A549 (cell line): Measurements from ENCODE around the gene MFSD2A. TPM values are rescaled to one million over a fixed set of nuclear protein-coding genes. Genes with fewer than 3 reads are reported as not detected.
"Not testable (repeated sequence)": the region's sequence is repeated elsewhere in the genome, so short reads cannot be mapped to it uniquely, and the experiment has no call there.

Source experiments
- ATAC-seq, 2 experiments: fragments of 200-7000 bp in 1 of 2; fragments of >200 bp in 1 of 2; cut with Nextera tagmentation in 1 of 2; cut with Tn5 transposase in 1 of 2; 3 replicates each; pipeline versions ENCODE4 v1.8.0 to v1.9.1; 2018 to 2020; ENCODE audit warnings: mild to moderate bottlenecking in 1 of 2, moderate library complexity in 1 of 2
- CTCF ChIA-PET: fragments of 300-600 bp; sonication (Branson Sonifier 250); formaldehyde crosslinking; extraction: SDS; loops from one replicate; lab custom pipeline; 2021; ENCODE audit warnings: antibody characterized with exemption, inconsistent platforms; lab: Yijun Ruan, JAX
- POLR2A ChIA-PET: fragments of 350-600 bp; formaldehyde crosslinking; extraction: SDS; loops from one replicate; lab custom pipeline; 2021; ENCODE audit warnings: antibody characterized with exemption, inconsistent platforms; lab: Yijun Ruan, JAX
- DNase-seq, 2 experiments: peaks; one replicate each; pipeline versions ENCODE4 v3.0.0 to v3.0.0-alpha.2; 2011 to 2016; ENCODE audit warnings: low read depth in 1 of 2, low spot score in 1 of 2
- FAIRE-seq: peaks from 2 replicates; lab custom pipeline; 2011; peaks lifted over from hg19 to GRCh38; lab: Jason Lieb, UNC
- H3K27ac ChIP-seq, 2 experiments: fragments of >200 bp; sonication (Bioruptor Twin); formaldehyde crosslinking; 3 replicates each; pipeline ENCODE4 v1.5.1; 2016 to 2017
- H3K4me1 ChIP-seq: fragments of >200 bp; sonication (Bioruptor Twin); formaldehyde crosslinking; 3 replicates; pipeline ENCODE4 v1.6.1; 2016
- H3K4me2 ChIP-seq: fragments of >200 bp; sonication (Bioruptor Twin); formaldehyde crosslinking; 3 replicates; pipeline ENCODE4 v1.6.1; 2016
- H3K4me3 ChIP-seq: fragments of >200 bp; sonication (Bioruptor Twin); formaldehyde crosslinking; 3 replicates; pipeline ENCODE4 v1.5.1; 2016
- H3K9me3 ChIP-seq: fragments of >200 bp; sonication (Bioruptor Twin); formaldehyde crosslinking; 3 replicates; pipeline ENCODE4 v1.6.1; 2016
- CEBPB ChIP-seq, 2 experiments: fragments of >200 bp in 1 of 2; sonication (Bioruptor Twin) in 1 of 2; formaldehyde crosslinking in 1 of 2; IDR thresholded peaks; 2 replicates each; pipeline ENCODE4 v1.6.1; 2012 to 2016
- CHD2 ChIP-seq: fragments of 150-350 bp; IDR thresholded peaks from 2 replicates; pipeline ENCODE4 v1.6.1; 2014; ENCODE audit warnings: low read length; ENCODE audit not compliant: partially characterized antibody
- EHF ChIP-seq: fragments of 250-450 bp; sonication (Bioruptor Pico); IDR thresholded peaks from 2 replicates; pipeline ENCODE4 v1.5.0; 2020; ENCODE audit warnings: mild to moderate bottlenecking
- ESRRA ChIP-seq: fragments of 150-350 bp; IDR thresholded peaks from 2 replicates; pipeline ENCODE4 v1.6.1; 2014; ENCODE audit warnings: mild to moderate bottlenecking, low read length, borderline replicate concordance
- FOSB ChIP-seq: fragments of 250-450 bp; sonication (Bioruptor Pico); IDR thresholded peaks from 2 replicates; pipeline ENCODE4 v1.5.0; 2020; ENCODE audit warnings: mild to moderate bottlenecking, moderate library complexity
- GATA3 ChIP-seq: IDR thresholded peaks from 2 replicates; pipeline ENCODE4 v1.6.1; 2012; ENCODE audit warnings: borderline replicate concordance
- HDAC2 ChIP-seq: fragments of 200-600 bp; sonication (generic); IDR thresholded peaks from 2 replicates; pipeline ENCODE4 v1.6.1; 2016
- HOXA7 ChIP-seq: fragments of 250-450 bp; sonication (Bioruptor Pico); IDR thresholded peaks from 2 replicates; pipeline ENCODE4 v1.5.0; 2020; ENCODE audit warnings: mild to moderate bottlenecking, moderate library complexity
- HOXB13 ChIP-seq: fragments of 250-450 bp; sonication (Bioruptor Pico); IDR thresholded peaks from 2 replicates; pipeline ENCODE4 v1.5.0; 2020; ENCODE audit warnings: low read depth, mild to moderate bottlenecking, moderate library complexity
- HOXB5 ChIP-seq: fragments of 250-450 bp; sonication (Bioruptor Pico); IDR thresholded peaks from 2 replicates; pipeline ENCODE4 v1.5.0; 2020; ENCODE audit warnings: mild to moderate bottlenecking, moderate library complexity
- JUN ChIP-seq, 2 experiments: fragments of >200 bp; sonication (Bioruptor Twin); formaldehyde crosslinking; IDR thresholded peaks; 2 replicates in 1 of 2; 3 replicates in 1 of 2; pipeline ENCODE4 v1.6.1; 2016 to 2017
- JUNB ChIP-seq: fragments of >200 bp; sonication (Bioruptor Twin); formaldehyde crosslinking; IDR thresholded peaks from 2 replicates; pipeline ENCODE4 v1.6.1; 2016
- KDM5A ChIP-seq: fragments of 200-600 bp; sonication (generic); IDR thresholded peaks from 2 replicates; pipeline ENCODE4 v1.6.1; 2016; ENCODE audit warnings: antibody characterized with exemption, mild to moderate bottlenecking
- MAFK ChIP-seq: fragments of 450-650 bp; IDR thresholded peaks from 2 replicates; pipeline ENCODE4 v1.6.1; 2014; ENCODE audit not compliant: partially characterized antibody
- NFE2L2 ChIP-seq: fragments of 150-350 bp; conservative IDR thresholded peaks from 2 replicates; pipeline ENCODE4 v1.6.1; 2014; ENCODE audit warnings: low read length
- NPAS2 ChIP-seq: fragments of 250-450 bp; sonication (Bioruptor Pico); IDR thresholded peaks from 2 replicates; pipeline ENCODE4 v1.8.0; 2022; ENCODE audit warnings: mild to moderate bottlenecking, moderate library complexity, borderline replicate concordance
- PHF8 ChIP-seq: fragments of 200-600 bp; sonication (generic); IDR thresholded peaks from 2 replicates; pipeline ENCODE4 v1.6.1; 2016; ENCODE audit warnings: low read depth, mild to moderate bottlenecking, antibody characterized with exemption, moderate library complexity, borderline replicate concordance
- POLR2A ChIP-seq: IDR thresholded peaks from 2 replicates; pipeline ENCODE4 v1.6.1; 2012; ENCODE audit warnings: mild to moderate bottlenecking, low read length
- RARB ChIP-seq: fragments of 250-450 bp; sonication (Bioruptor Pico); IDR thresholded peaks from 2 replicates; pipeline ENCODE4 v1.8.0; 2021; ENCODE audit warnings: mild to moderate bottlenecking, moderate library complexity
- RFX5 ChIP-seq: fragments of 450-650 bp; IDR thresholded peaks from 2 replicates; pipeline ENCODE4 v1.7.1; 2014; ENCODE audit warnings: antibody characterized with exemption, mild to moderate bottlenecking, moderate library complexity
- RNF2 ChIP-seq: fragments of 200-600 bp; sonication (generic); IDR thresholded peaks from 2 replicates; pipeline ENCODE4 v1.6.1; 2016; ENCODE audit warnings: low read depth, mild to moderate bottlenecking, antibody characterized with exemption, moderate library complexity, borderline replicate concordance
- SREBF2 ChIP-seq: fragments of 450-650 bp; IDR thresholded peaks from 2 replicates; pipeline ENCODE4 v1.6.1; 2014; ENCODE audit warnings: mild to moderate bottlenecking, moderate library complexity
- ZC3H11A ChIP-seq: fragments of 450-650 bp; IDR thresholded peaks from 2 replicates; pipeline ENCODE4 v1.6.1; 2014; ENCODE audit warnings: antibody characterized with exemption, mild to moderate bottlenecking
- WGBS: methylation state at CpG from one replicate; pipeline ENCODE4 v1.1.6; 2017; ENCODE audit errors: missing lambda C conversion rate; 5-methylcytosine and 5-hydroxymethylcytosine counted together
- polyA plus RNA-seq, 4 experiments: library from polyadenylated mRNA; depleted of rRNA in 3 of 4; stranded (reverse); fragments of >200 nt; fragmentation: RNase III in 1 of 4; extraction: RNeasy Plus Mini Kit Qiagen cat#74134 plus additional on column Dnase treatment in 1 of 4; gene quantifications; 2 replicates in 3 of 4; 3 replicates in 1 of 4; pipeline ENCODE4 v1.2.3, GENCODE V29; 2011 to 2017
- TF ChIP-seq, protein P1 (sequence below): IDR thresholded peaks from 2 replicates; pipeline ENCODE4 v1.6.1; 2012
- TF ChIP-seq, protein P2 (sequence below): fragments of 450-650 bp; IDR thresholded peaks from 2 replicates; pipeline ENCODE4 v1.6.1; 2014; ENCODE audit warnings: antibody characterized with exemption
- TF ChIP-seq, protein P3 (sequence below): IDR thresholded peaks from 2 replicates; pipeline ENCODE4 v1.6.1; 2012; ENCODE audit warnings: low read depth, borderline replicate concordance
- TF ChIP-seq, protein P4 (sequence below): fragments of 250-450 bp; sonication (Bioruptor Pico); IDR thresholded peaks from 2 replicates; pipeline ENCODE4 v1.5.0; 2021; ENCODE audit warnings: mild to moderate bottlenecking, moderate library complexity, borderline replicate concordance

MFSD2A gene
- polyA plus RNA-seq, 2 of the 4 experiments (the other 2 are of a cell fraction): 3.0 to 3.1 TPM

DNA sequence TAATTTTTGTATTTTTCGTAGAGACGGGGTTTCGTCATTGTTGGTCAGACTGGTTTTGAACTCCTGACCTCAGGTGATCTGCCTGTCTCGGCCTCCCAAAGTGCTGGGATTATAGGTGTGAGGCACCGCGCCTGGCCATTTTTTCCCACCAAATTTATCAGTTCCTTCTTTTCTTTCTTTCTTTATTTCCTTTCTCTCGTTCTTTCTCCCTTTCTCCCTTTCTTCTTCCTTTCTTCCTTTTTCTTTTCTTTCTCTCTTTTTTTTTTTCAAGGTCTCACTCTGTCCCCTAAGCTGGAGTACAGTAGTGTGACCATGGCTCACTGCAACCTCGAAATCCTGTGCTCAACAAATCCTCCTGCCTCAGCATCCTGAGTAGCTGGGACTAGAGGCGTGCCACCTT lies 26.4 kb downstream of the MFSD2A start:
- no peak for FAIRE-seq
- Histone ChIP-seq H3K9me3 (no peaks in the 10 kb centered on the region), H3K4me2 (no peak overlapping the region), H3K4me3 (no peak overlapping the region), H3K4me1 (peaks cover 5% of the 10 kb centered on the region; the same call in 1 of the 3 replicates), H3K27ac (no peak overlapping the region)
- CTCF ChIA-PET: interaction anchor here (0.6 to 2.7 kb wide), 6 partner anchors 8 to 79 kb away, joined by 3 to 13 read pairs (median 4); no protein-coding TSS in a partner anchor
- POLR2A ChIA-PET: no interaction called here
- 87% methylated on average over 9 of the region's 9 CpGs for WGBS
- no peak for ATAC-seq
- TF ChIP-seq FOSB (CRISPR knock-in tag) (no peak), RNF2 (no peak), JUN (IDR thresholded peaks at IDR 0.05) (no peak), CHD2 (no peak), KDM5A (no peak), EHF (CRISPR knock-in tag) (no peak), RFX5 (no peak), ESRRA (no peak), PHF8 (no peak), NPAS2 (CRISPR knock-in tag) (no peak)
- TF ChIP-seq, protein P1, sequence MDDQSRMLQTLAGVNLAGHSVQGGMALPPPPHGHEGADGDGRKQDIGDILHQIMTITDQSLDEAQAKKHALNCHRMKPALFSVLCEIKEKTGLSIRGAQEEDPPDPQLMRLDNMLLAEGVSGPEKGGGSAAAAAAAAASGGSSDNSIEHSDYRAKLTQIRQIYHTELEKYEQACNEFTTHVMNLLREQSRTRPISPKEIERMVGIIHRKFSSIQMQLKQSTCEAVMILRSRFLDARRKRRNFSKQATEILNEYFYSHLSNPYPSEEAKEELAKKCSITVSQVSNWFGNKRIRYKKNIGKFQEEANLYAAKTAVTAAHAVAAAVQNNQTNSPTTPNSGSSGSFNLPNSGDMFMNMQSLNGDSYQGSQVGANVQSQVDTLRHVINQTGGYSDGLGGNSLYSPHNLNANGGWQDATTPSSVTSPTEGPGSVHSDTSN: no peak
- TF ChIP-seq, protein P2, sequence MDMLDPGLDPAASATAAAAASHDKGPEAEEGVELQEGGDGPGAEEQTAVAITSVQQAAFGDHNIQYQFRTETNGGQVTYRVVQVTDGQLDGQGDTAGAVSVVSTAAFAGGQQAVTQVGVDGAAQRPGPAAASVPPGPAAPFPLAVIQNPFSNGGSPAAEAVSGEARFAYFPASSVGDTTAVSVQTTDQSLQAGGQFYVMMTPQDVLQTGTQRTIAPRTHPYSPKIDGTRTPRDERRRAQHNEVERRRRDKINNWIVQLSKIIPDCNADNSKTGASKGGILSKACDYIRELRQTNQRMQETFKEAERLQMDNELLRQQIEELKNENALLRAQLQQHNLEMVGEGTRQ: no peak
- DNase-seq: no peak

DNA sequence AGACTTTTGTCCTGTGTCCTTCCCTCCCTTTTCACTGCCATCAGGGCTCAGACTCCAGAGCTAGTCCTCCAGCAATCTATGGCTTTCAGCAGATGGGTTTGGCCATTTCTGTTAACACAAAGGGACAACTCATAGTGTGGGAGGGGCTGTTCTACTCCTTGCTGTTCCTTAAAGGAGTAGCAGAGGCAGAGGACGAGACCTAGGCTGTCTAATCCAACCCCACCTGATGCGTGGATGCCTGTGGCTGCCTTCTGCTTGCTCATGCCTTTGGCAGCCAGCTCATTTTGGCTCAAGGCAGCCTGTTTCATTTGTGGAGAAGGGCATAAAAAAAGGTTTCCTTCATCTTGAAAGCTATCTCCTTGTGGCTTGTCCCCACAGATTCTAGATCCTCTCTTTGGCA lies 27.0 kb downstream of the MFSD2A start:
- FAIRE-seq (no peak), ATAC-seq (peak in 1 of 2 experiments; percentile 59; a peak in 3 of 6 replicates), DNase-seq (peak in 1 of 2 experiments; percentile 26)
- no peak overlapping the region for H3K4me2 ChIP-seq
- no peaks in the 10 kb centered on the region for H3K9me3 ChIP-seq
- no peak for TF ChIP-seq JUNB
- TF ChIP-seq, protein P3, sequence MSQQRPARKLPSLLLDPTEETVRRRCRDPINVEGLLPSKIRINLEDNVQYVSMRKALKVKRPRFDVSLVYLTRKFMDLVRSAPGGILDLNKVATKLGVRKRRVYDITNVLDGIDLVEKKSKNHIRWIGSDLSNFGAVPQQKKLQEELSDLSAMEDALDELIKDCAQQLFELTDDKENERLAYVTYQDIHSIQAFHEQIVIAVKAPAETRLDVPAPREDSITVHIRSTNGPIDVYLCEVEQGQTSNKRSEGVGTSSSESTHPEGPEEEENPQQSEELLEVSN: no peak
- TF ChIP-seq ZC3H11A: no peak
- POLR2A ChIA-PET: no interaction called here
- H3K4me1 ChIP-seq: peaks cover 4% of the 10 kb centered on the region; the same call in 1 of the 3 replicates
- CTCF ChIA-PET: interaction anchor here (0.6 to 2.7 kb wide), 6 partner anchors 8 to 79 kb away, joined by 3 to 13 read pairs (median 4); no protein-coding TSS in a partner anchor
- no peak overlapping the region for H3K4me3 ChIP-seq
- WGBS: 43% methylated on average over 1 of the region's 2 CpGs
- H3K27ac ChIP-seq: no peak overlapping the region

DNA sequence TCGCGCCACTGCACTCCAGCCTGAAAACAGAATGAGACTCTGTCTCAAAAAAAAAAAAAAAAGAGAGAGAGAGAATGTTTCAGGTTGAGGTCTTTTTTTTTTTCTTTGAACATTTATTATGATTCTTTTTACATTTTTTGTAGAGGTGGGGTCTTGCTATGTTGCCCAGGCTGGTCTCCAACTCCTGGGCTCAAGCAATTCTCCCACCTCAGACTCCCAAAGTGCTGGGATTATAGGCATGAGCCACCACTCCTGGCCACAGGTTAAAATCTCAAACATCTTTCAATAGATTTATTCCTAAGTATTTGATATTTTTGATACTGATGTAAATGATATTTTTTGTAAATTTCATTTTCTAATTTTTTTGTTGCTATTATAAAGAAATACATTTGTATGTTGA lies 29.5 kb downstream of the MFSD2A start:
- FAIRE-seq, H3K4me2 ChIP-seq, H3K27ac ChIP-seq, POLR2A ChIA-PET, H3K4me3 ChIP-seq, DNase-seq, H3K9me3 ChIP-seq, H3K4me1 ChIP-seq, ATAC-seq: not testable (repeated sequence)
- WGBS: 96% methylated on average over 2 of the region's 2 CpGs
- CTCF ChIA-PET: interaction anchor here (2.6 kb wide), 1 partner anchor 11 kb away, joined by 14 read pairs; no protein-coding TSS in a partner anchor

DNA sequence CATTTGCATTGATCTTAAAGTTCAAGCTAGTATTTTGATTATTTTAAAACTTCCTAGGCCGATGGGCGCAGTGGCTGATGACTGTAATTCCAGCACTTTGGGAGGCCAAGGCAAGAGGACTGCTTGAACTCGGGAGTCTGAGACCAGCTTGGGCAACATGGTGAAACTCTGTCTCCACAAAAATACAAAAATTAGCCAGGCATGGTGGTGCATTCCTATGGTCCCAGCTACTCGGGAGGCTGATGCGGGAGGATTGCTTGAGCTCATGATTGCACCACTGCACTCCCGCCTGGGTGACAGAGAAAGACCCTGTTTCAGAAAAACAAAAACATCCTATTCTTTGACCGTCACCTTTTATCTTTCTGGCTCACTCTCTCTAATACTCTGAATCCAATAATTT lies 30.0 kb downstream of the MFSD2A start:
- Histone ChIP-seq H3K4me2 (no peak overlapping the region), H3K4me3 (no peak overlapping the region), H3K9me3 (no peaks in the 10 kb centered on the region), H3K27ac (no peak overlapping the region), H3K4me1 (no peaks in the 10 kb centered on the region)
- POLR2A ChIA-PET: no interaction called here
- CTCF ChIA-PET: interaction anchor here (1.7 to 2.6 kb wide), 2 partner anchors 11 to 65 kb away, joined by 6 to 14 read pairs; no protein-coding TSS in a partner anchor
- ATAC-seq (no peak), FAIRE-seq (no peak), DNase-seq (no peak)
- TF ChIP-seq HDAC2: no peak
- TF ChIP-seq GATA3: no peak
- no peak for TF ChIP-seq CEBPB (IDR thresholded peaks at IDR 0.05)
- TF ChIP-seq NFE2L2: no peak
- no peak for TF ChIP-seq CHD2
- TF ChIP-seq POLR2A: no peak
- TF ChIP-seq ZC3H11A: no peak
- no peak for TF ChIP-seq HOXB5
- no peak for TF ChIP-seq HOXB13 (CRISPR knock-in tag)
- no peak for TF ChIP-seq JUNB
- TF ChIP-seq NPAS2 (CRISPR knock-in tag): no peak
- TF ChIP-seq MAFK: no peak
- TF ChIP-seq, protein P4, sequence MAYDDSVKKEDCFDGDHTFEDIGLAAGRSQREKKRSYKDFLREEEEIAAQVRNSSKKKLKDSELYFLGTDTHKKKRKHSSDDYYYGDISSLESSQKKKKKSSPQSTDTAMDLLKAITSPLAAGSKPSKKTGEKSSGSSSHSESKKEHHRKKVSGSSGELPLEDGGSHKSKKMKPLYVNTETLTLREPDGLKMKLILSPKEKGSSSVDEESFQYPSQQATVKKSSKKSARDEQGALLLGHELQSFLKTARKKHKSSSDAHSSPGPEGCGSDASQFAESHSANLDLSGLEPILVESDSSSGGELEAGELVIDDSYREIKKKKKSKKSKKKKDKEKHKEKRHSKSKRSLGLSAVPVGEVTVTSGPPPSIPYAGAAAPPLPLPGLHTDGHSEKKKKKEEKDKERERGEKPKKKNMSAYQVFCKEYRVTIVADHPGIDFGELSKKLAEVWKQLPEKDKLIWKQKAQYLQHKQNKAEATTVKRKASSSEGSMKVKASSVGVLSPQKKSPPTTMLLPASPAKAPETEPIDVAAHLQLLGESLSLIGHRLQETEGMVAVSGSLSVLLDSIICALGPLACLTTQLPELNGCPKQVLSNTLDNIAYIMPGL (CRISPR knock-in tag): no peak
- TF ChIP-seq HOXA7: no peak
- TF ChIP-seq RARB: no peak
- no peak for TF ChIP-seq SREBF2
- WGBS: 75% methylated on average over 7 of the region's 7 CpGs
